EL (cell line): Measurements from ENCODE around the gene DNM3.
A peak's percentile ranks its signal among the peaks of the same experiment; 100 is the strongest.

Source experiments
- DNase-seq: peaks from one replicate; pipeline ENCODE4 v3.0.0-alpha.2; 2016

DNM3 gene

DNA sequence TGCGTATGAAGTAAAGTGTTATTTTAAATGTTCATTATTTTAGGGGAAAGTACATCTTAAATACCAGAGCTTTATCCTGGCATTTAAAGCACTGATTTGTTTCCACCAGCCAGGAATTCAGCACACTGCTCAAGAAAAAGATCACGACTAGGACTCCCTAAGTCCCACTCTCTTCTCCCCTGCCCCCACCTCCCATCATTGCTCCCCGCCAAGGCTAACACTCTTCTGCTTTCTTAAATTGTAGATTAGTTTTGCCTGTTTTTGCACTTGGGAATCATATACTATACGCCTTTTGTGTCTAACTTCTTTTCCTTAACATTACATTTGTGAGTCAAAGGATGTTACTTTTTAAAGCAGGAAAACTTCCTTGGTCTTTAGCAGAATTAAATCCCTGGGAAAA is 541.7 kb downstream of the DNM3 start:
- no peak for DNase-seq

- DNase-seq, result peak; percentile 73
These were observed 542.2 kb downstream of the DNM3 start for GRCh38 chr1:172383536-172383935.

GRCh38 chr1:172384656-172385055 is 543.4 kb downstream of the DNM3 start:
- no peak for DNase-seq

DNA sequence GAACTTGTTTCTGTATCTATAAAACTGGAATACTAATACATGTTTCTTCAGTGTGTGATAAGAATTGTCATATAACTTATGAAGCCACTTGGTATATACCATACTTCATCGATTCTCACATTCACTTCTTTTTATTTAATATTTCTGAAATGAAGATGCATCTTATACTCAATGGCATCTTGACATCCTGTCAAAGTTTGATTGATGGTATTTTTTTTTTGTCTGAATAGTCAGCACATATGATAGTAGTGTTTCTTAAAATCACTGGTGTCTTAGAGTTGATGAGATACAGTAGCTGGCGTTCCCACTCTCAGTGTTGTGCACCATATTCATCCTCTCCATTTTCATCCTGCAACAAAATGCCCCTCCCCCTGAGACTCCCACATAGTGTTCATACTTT is 544.7 kb downstream of the DNM3 start:
- no peak for DNase-seq

- DNase-seq, result no peak
These were observed 547.2 kb downstream of the DNM3 start for GRCh38 chr1:172388490-172388889.

DNA sequence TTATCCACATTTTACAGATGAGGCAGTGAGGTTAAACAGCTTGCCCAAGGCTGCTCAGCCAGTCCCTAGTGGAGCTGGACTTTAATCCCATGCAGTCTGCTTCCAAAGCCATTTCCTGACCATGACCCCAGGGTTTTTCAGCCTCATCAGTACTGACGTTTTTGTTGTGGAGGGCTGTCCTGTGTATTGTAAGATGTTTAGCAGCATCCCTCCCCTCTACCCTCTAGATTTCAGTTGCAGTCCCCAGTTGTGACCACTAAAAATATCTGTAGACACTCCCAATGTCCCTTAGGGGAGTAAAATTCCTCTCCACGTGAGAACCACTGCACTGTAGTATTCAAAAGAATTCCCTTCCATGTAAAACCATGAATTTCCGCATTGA is 549.0 kb downstream of the DNM3 start:
- DNase-seq, result no peak

GRCh38 chr1:172390683-172391551 is 549.6 kb downstream of the DNM3 start:
- peak; percentile 47 for DNase-seq

DNA sequence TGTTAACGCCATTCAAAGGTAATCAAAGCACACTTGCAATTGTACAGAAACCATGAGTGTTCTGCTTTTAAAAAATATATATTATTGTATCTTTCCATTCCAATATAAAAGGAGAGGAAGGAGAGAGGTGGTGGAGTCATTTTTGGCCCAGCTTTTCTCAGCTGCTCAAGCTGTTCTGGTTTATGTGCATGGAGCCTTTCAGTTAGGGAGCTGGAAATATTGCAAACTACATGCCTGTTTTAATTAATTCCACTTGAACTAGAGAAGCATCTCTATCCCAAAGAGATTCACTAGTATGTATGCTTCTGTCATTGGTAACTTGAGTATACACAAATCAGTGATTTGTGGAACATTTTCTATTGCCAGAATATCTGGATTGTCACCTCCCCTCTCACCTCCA is 550.7 kb downstream of the DNM3 start:
- no peak for DNase-seq

DNA sequence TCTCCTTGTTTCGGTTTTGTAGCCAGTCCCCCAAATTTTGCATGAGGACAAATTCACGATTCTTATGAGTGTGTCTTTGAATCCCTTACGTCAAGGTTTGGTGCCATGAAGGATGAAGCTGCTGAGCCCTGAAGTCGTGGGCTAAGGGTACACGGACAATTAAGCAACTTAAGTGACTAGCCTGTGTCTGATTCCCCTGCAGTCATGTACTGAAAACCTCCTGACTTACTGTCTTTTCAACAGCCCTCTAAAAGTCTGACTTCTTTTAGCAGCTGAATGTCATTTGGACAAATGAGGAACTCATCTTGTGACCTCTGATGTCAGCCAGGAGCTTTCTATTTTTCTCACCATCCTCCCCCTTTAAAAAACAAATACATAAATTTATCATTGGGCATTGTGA is 552.1 kb downstream of the DNM3 start:
- DNase-seq, result no peak

GRCh38 chr1:172394141-172394751 is 552.9 kb downstream of the DNM3 start:
- no peak for DNase-seq

- DNase-seq, result no peak
These were observed 553.5 kb downstream of the DNM3 start for GRCh38 chr1:172394811-172395210.

DNA sequence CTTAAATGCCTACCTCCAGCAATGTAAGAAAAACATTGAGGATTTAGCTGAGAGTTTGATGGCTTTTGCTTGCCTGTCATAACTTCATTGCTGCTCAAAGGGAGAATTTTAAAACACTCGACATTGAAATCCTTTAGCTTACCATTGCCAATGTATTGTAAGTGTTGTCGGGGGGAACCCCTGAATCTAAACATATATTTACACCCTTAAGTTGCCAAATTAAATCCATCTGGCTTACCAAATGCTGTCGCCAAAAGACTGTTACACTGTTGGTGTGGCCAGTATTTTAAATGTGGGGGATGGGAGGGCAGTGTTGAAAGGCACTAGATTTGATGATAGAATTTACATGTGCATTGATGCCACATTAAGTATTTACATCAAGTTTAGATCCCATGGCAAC is 554.3 kb downstream of the DNM3 start:
- DNase-seq, result no peak

DNA sequence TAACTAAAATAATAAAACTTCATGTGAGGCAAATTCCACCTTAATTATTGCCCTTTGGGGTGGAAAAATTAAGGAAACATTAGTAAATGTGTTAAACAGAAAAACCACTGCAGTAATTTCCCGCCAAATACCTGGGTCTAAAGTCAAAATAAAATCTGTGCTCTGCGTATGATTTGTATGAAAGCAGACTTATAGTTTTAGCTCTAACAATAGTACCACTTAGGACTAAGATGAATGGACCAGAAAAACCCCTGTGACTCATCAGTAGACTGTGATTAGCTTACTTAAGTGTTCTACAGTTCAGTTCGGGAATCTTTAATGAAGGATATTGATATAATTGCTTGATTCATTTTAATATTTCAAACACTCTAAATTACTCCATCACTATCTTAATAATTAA is 555.9 kb downstream of the DNM3 start:
- no peak for DNase-seq

DNA sequence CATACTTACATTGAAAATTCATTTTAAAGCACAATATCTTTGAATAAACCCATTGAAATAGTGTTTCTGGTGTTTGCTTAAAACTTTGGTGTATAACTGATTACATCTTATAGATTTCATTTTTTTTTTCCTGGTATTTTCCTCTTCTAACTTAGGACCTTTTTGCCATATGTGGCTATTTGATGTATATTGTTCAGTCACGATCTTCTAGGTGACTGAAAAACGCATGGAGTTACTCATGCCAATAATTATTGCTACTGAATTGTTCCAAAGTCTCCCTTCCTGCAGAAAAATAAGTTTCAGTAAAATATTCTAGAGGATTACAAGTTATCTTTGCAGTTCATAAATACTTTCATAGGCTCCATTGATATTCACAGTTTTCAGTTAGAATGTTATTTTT is 556.3 kb downstream of the DNM3 start:
- no peak for DNase-seq

GRCh38 chr1:172398193-172398592 is 556.9 kb downstream of the DNM3 start:
- no peak for DNase-seq

GRCh38 chr1:172398970-172399755 is 557.9 kb downstream of the DNM3 start:
- peak; percentile 91 for DNase-seq

- no peak for DNase-seq
These were observed 558.7 kb downstream of the DNM3 start for GRCh38 chr1:172399756-172400721.

- DNase-seq, result no peak
These were observed 559.4 kb downstream of the DNM3 start for GRCh38 chr1:172400722-172401105.

DNA sequence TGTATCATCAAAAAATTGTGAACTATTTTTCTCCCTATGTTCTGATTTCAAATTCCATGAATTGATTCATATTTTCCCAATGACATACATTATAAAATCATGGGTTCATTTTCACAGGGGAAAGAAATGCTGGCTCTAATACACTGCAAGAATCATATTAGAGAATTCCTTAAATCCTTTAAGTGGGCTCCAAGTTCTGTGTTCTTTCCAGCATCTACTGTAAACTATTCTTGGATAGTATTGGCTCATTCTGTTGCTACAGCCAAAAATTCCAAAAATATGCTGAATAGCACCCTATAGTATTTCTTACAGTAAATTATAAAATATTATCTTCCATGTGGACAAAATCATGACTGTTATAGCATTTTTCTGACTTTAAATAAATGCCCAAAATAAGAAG is 560.2 kb downstream of the DNM3 start:
- DNase-seq, result no peak

DNA sequence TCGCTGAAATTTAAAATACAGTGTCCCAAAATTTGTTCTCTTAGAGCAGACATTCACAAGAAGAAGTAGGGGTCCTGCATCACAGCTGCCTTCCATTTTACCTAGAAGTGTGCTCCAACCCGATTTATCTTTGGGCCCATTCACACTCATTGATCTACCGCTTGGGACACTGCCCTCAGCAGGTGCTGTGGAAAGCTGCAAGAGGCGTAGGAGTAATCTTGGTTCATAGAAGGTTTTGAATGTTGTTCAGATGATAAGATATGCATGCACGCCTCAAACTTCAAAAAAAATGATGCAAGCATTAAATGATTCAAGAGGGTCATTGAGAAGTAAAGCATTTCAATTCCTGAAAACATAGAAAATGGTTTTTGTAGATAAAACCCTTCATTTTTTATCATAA is 560.6 kb downstream of the DNM3 start:
- no peak for DNase-seq

GRCh38 chr1:172402878-172403569 is 561.7 kb downstream of the DNM3 start:
- no peak for DNase-seq

DNA sequence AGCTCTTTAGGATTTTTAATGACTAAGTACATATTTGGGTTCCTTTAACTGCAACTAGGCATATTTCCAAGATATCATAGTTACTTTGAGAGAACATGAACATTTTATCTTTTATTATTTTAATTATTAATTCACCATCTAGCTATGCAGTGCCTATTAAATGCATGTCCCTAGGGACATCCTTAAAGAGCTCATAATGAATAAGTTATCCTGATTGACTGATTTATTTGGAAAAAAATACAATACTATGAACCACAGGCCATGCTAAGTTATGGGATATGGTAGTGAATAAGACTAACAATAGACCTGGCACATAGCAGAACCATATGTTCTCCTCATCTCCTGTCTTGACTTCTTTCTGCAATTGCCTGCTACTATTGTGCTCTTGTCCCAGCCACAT is 562.8 kb downstream of the DNM3 start:
- no peak for DNase-seq
